Neural progenitor cell (in vitro differentiated cells): ENCODE data around the gene UGT2B10. TPM values are rescaled to one million over a fixed set of nuclear protein-coding genes. Genes with fewer than 3 reads are reported as not detected.

Experiments
- DNase-seq: peaks from one replicate; pipeline ENCODE4 v3.0.0-alpha.2; 2016; ENCODE audit warnings: low spot score
- H2AFZ ChIP-seq: fragments of 200-600 bp; sonication (generic); replicated peaks from 2 replicates; pipeline ENCODE4 v1.6.1; 2016; ENCODE audit warnings: antibody characterized with exemption
- H3F3A ChIP-seq: fragments of 200-600 bp; sonication (generic); 2 replicates; pipeline ENCODE4 v1.6.1; 2016; ENCODE audit warnings: antibody characterized with exemption, low read depth
- H3K27ac ChIP-seq: fragments of 200-600 bp; sonication (generic); 2 replicates; pipeline ENCODE4 v1.5.1; 2016; ENCODE audit warnings: mild to moderate bottlenecking
- H3K27me3 ChIP-seq: fragments of 200-600 bp; sonication (generic); 2 replicates; pipeline ENCODE4 v1.6.1; 2016; ENCODE audit warnings: mild to moderate bottlenecking, moderate library complexity
- H3K36me3 ChIP-seq: fragments of 200-600 bp; sonication (generic); 2 replicates; pipeline ENCODE4 v1.5.1; 2016
- H3K4me1 ChIP-seq: fragments of 200-600 bp; sonication (generic); 2 replicates; pipeline ENCODE4 v1.6.1; 2016; ENCODE audit warnings: mixed run types
- H3K4me2 ChIP-seq: fragments of 200-600 bp; sonication (generic); 2 replicates; pipeline ENCODE4 v1.6.1; 2016
- H3K4me3 ChIP-seq: fragments of 200-600 bp; sonication (generic); 2 replicates; pipeline ENCODE4 v1.5.1; 2016
- H3K79me2 ChIP-seq: fragments of 200-600 bp; sonication (generic); 2 replicates; pipeline ENCODE4 v1.6.1; 2016; ENCODE audit warnings: low read depth
- H3K9ac ChIP-seq: fragments of 200-600 bp; sonication (generic); 2 replicates; pipeline ENCODE4 v1.6.1; 2016
- H3K9me3 ChIP-seq: fragments of 200-600 bp; sonication (generic); 2 replicates; pipeline ENCODE4 v1.5.1; 2016; ENCODE audit warnings: low read depth
- H4K20me1 ChIP-seq: fragments of 200-600 bp; sonication (generic); 2 replicates; pipeline ENCODE4 v1.6.1; 2016; ENCODE audit warnings: low read depth
- H3K27ac Mint-ChIP-seq: 3 replicates; pipeline ENCODE4 v1.8.0; 2021; ENCODE audit warnings: mixed read lengths
- H3K27me3 Mint-ChIP-seq: 2 replicates; pipeline ENCODE4 v1.8.0; 2022; ENCODE audit warnings: low read depth, mild to moderate bottlenecking, inconsistent platforms, moderate library complexity, mixed read lengths; ENCODE audit not compliant: insufficient read depth
- H3K36me3 Mint-ChIP-seq: 3 replicates; pipeline ENCODE4 v1.8.0; 2021; ENCODE audit warnings: mixed read lengths
- H3K4me1 Mint-ChIP-seq: 3 replicates; pipeline ENCODE4 v1.8.0; 2021; ENCODE audit warnings: mixed read lengths
- H3K4me3 Mint-ChIP-seq: 3 replicates; pipeline ENCODE4 v1.8.0; 2021; ENCODE audit warnings: mild to moderate bottlenecking, moderate library complexity, mixed read lengths
- H3K9me3 Mint-ChIP-seq: 3 replicates; pipeline ENCODE4 v1.8.0; 2020; ENCODE audit warnings: mixed read lengths
- CTCF ChIP-seq: fragments of 200-600 bp; sonication (generic); IDR thresholded peaks from 2 replicates; pipeline ENCODE4 v1.5.1; 2017; ENCODE audit warnings: antibody characterized with exemption, mild to moderate bottlenecking
- EZH2 ChIP-seq: fragments of 200-600 bp; sonication (generic); IDR thresholded peaks from 2 replicates; pipeline ENCODE4 v1.6.1; 2017; ENCODE audit warnings: antibody characterized with exemption, mild to moderate bottlenecking, moderate library complexity
- EZH2phosphoT487 ChIP-seq: fragments of 200-600 bp; sonication (generic); IDR thresholded peaks from 2 replicates; pipeline ENCODE4 v1.6.1; 2017; ENCODE audit warnings: antibody characterized with exemption
- total RNA-seq: library from RNA; depleted of rRNA; stranded (reverse); fragments of >200 nt; gene quantifications from 2 replicates; pipeline ENCODE4 v1.2.3, GENCODE V29; 2015; ENCODE audit warnings: low replicate concordance

The UGT2B10 gene
- total RNA-seq, 1 donor from 2014 or later: not detected

- Mint-ChIP-seq H3K27me3 (no peaks in the 10 kb centered on the region), H3K4me1 (peaks cover 19% of the 10 kb centered on the region), H3K4me3 (no peak overlapping the region), H3K27ac (peak overlapping the region; percentile 20), H3K9me3 (no peaks in the 10 kb centered on the region), H3K36me3 (no peaks in the 10 kb centered on the region)
- peak overlapping the region; percentile 63 for H2AFZ ChIP-seq
- H3K4me1 ChIP-seq: peaks cover 4% of the 10 kb centered on the region
- no peak overlapping the region for H3K27ac ChIP-seq
- H3K79me2 ChIP-seq: no peaks in the 10 kb centered on the region
- no peaks in the 10 kb centered on the region for H4K20me1 ChIP-seq
- TF ChIP-seq EZH2phosphoT487: no peak
- no peak for TF ChIP-seq EZH2
- no peak for TF ChIP-seq CTCF
- no peak overlapping the region for H3K9ac ChIP-seq
- H3K27me3 ChIP-seq: no peaks in the 10 kb centered on the region
- DNase-seq: no peak
- H3K4me2 ChIP-seq: no peak overlapping the region
- no peaks in the 10 kb centered on the region for H3K36me3 ChIP-seq
- no peaks in the 10 kb centered on the region for H3F3A ChIP-seq
- H3K9me3 ChIP-seq: no peaks in the 10 kb centered on the region
- H3K4me3 ChIP-seq: no peak overlapping the region
Observed at GRCh38 chr4:68865188-68865638, 49.4 kb downstream of the UGT2B10 start.

GRCh38 chr4:68865760-68866159 is 50.0 kb downstream of the UGT2B10 start:
- no peak overlapping the region for H3K9ac ChIP-seq
- no peaks in the 10 kb centered on the region for H3F3A ChIP-seq
- H3K27me3 ChIP-seq: no peaks in the 10 kb centered on the region
- H3K36me3 Mint-ChIP-seq: no peaks in the 10 kb centered on the region
- H3K4me1 ChIP-seq: peaks cover 4% of the 10 kb centered on the region
- DNase-seq: no peak
- H3K4me1 Mint-ChIP-seq: peaks cover 19% of the 10 kb centered on the region
- H3K79me2 ChIP-seq: no peaks in the 10 kb centered on the region
- H3K27ac ChIP-seq: no peak overlapping the region
- no peaks in the 10 kb centered on the region for H3K9me3 Mint-ChIP-seq
- no peaks in the 10 kb centered on the region for H3K27me3 Mint-ChIP-seq
- TF ChIP-seq EZH2phosphoT487: no peak
- no peak for TF ChIP-seq EZH2
- TF ChIP-seq CTCF: no peak
- no peaks in the 10 kb centered on the region for H3K9me3 ChIP-seq
- H3K4me3 ChIP-seq: no peak overlapping the region
- H2AFZ ChIP-seq: peak overlapping the region; percentile 63
- H3K36me3 ChIP-seq: no peaks in the 10 kb centered on the region
- H3K4me3 Mint-ChIP-seq: no peak overlapping the region
- H4K20me1 ChIP-seq: no peaks in the 10 kb centered on the region
- no peak overlapping the region for H3K4me2 ChIP-seq
- H3K27ac Mint-ChIP-seq: no peak overlapping the region

GRCh38 chr4:68869274-68869773 is 53.5 kb downstream of the UGT2B10 start:
- Mint-ChIP-seq H3K36me3 (no peaks in the 10 kb centered on the region), H3K27ac (no peak overlapping the region), H3K4me1 (peaks cover 19% of the 10 kb centered on the region), H3K27me3 (no peaks in the 10 kb centered on the region), H3K4me3 (no peak overlapping the region), H3K9me3 (no peaks in the 10 kb centered on the region)
- no peak overlapping the region for H3K4me2 ChIP-seq
- no peaks in the 10 kb centered on the region for H3K36me3 ChIP-seq
- H3K9ac ChIP-seq: no peak overlapping the region
- TF ChIP-seq CTCF: no peak
- no peak for TF ChIP-seq EZH2phosphoT487
- no peak for TF ChIP-seq EZH2
- no peak overlapping the region for H2AFZ ChIP-seq
- no peak overlapping the region for H3K4me3 ChIP-seq
- no peaks in the 10 kb centered on the region for H3K79me2 ChIP-seq
- no peak overlapping the region for H3K27ac ChIP-seq
- no peaks in the 10 kb centered on the region for H3K27me3 ChIP-seq
- no peaks in the 10 kb centered on the region for H4K20me1 ChIP-seq
- no peak for DNase-seq
- H3K9me3 ChIP-seq: no peaks in the 10 kb centered on the region
- H3K4me1 ChIP-seq: peaks cover 4% of the 10 kb centered on the region
- H3F3A ChIP-seq: no peaks in the 10 kb centered on the region
